ENCODE data around the gene ARHGEF17.

The ARHGEF17 gene

GRCh38 chr11:73382183-73382582 lies 74.1 kb downstream of the ARHGEF17 start:
- Mint-ChIP-seq H3K27me3 (ENCODE audit: low read depth) (no peaks in the 10 kb centered on the region), H3K36me3 (ENCODE audit: low read depth) (peaks cover 2% of the 10 kb centered on the region), H3K9me3 (no peaks in the 10 kb centered on the region), H3K4me1 (ENCODE audit: low read depth) (peaks cover 61% of the 10 kb centered on the region), H3K27ac (peak overlapping the region; percentile 36), H3K4me3 (no peak overlapping the region)
- no peak for DNase-seq (ENCODE audit: low spot score)

- no peak overlapping the region for H3K27ac Mint-ChIP-seq
- no peak overlapping the region for H3K4me3 Mint-ChIP-seq
- H3K4me1 Mint-ChIP-seq (ENCODE audit: low read depth), result peaks cover 57% of the 10 kb centered on the region
- DNase-seq (ENCODE audit: low spot score), result no peak
- peaks cover 2% of the 10 kb centered on the region for H3K36me3 Mint-ChIP-seq (ENCODE audit: low read depth)
- no peaks in the 10 kb centered on the region for H3K9me3 Mint-ChIP-seq
- H3K27me3 Mint-ChIP-seq (ENCODE audit: low read depth), result no peaks in the 10 kb centered on the region
Measured at GRCh38 chr11:73382747-73383146, 74.7 kb downstream of the ARHGEF17 start.

DNA sequence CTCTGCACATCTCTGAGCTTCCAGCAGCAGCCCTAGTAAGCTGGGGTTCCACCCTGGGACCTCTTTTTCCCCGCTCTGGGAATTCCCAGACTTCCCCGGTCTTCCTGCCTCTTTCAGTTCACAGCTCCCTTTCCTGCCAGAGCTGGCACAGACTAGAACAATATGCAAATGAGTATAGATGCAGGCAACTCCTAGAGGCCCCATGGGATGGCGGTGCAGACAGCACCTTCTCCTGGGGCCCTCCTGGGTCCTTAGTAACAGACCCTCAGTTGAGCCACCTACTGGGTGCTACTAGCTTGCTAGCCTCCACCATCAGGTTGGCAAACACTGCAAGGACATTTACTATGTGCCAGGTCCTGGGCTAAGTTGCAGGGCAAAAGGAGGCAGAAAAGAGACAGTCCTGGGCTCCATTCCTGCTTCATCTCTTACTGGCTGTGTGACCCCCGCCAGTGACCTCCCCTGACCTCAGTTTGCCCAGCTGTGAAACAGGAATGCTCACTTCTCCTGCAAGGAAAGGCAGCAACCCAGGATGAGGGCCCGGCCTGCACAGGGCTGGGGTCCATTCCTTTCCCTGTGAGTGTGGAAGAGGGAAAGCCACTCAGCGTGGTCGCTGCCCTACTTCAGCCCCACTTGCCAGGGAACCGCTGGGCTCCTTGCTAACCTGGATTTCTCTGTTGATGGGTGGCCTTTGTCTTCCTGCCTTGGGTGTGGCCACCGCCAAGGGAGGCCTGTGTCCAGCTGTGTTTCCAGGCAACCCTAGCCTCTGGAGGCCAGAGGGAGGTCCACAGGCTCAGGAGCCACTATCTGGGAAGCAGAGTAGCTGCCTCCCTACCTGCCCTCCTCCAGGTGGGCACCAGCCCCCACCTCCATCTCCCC lies 75.4 kb downstream of the ARHGEF17 start:
- no peak for DNase-seq (ENCODE audit: low spot score)
- H3K27me3 Mint-ChIP-seq (ENCODE audit: low read depth), result no peaks in the 10 kb centered on the region
- H3K4me1 Mint-ChIP-seq (ENCODE audit: low read depth), result peaks cover 56% of the 10 kb centered on the region
- no peak overlapping the region for H3K4me3 Mint-ChIP-seq
- no peaks in the 10 kb centered on the region for H3K9me3 Mint-ChIP-seq
- H3K27ac Mint-ChIP-seq, result peak overlapping the region; percentile 74
- H3K36me3 Mint-ChIP-seq (ENCODE audit: low read depth), result peaks cover 4% of the 10 kb centered on the region

GRCh38 chr11:73384125-73384441 lies 76.0 kb downstream of the ARHGEF17 start:
- Mint-ChIP-seq H3K27ac (peak overlapping the region; percentile 60), H3K9me3 (no peaks in the 10 kb centered on the region), H3K27me3 (ENCODE audit: low read depth) (no peaks in the 10 kb centered on the region), H3K36me3 (ENCODE audit: low read depth) (peaks cover 5% of the 10 kb centered on the region), H3K4me3 (peak overlapping the region; percentile 58), H3K4me1 (ENCODE audit: low read depth) (peaks cover 53% of the 10 kb centered on the region)
- DNase-seq (ENCODE audit: low spot score), result no peak

DNA sequence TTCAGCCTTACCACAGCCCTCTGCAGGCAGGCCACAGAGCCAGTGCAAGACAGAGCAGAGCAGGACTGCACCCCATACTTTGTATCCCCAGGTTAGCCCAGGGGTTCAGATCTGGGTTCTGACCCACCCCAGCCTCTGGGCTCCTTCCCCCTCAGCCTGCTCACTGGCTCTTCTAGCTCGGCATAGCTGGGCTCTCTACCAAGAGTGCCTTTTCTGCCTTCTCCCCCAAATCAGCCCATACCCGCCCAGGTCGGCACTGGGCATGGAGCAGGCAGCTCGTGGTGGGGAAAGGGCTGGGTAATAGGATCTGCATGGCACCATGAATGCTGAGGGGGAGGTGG lies 76.4 kb downstream of the ARHGEF17 start:
- no peak for DNase-seq (ENCODE audit: low spot score)
- H3K4me1 Mint-ChIP-seq (ENCODE audit: low read depth), result peaks cover 53% of the 10 kb centered on the region
- H3K27ac Mint-ChIP-seq, result peak overlapping the region; percentile 60
- H3K27me3 Mint-ChIP-seq (ENCODE audit: low read depth), result no peaks in the 10 kb centered on the region
- H3K4me3 Mint-ChIP-seq, result peak overlapping the region; percentile 58
- no peaks in the 10 kb centered on the region for H3K9me3 Mint-ChIP-seq
- peaks cover 6% of the 10 kb centered on the region for H3K36me3 Mint-ChIP-seq (ENCODE audit: low read depth)

GRCh38 chr11:73384872-73385689 lies 77.0 kb downstream of the ARHGEF17 start:
- Mint-ChIP-seq H3K4me1 (ENCODE audit: low read depth) (peaks cover 57% of the 10 kb centered on the region), H3K27me3 (ENCODE audit: low read depth) (no peaks in the 10 kb centered on the region), H3K27ac (peak overlapping the region; percentile 60), H3K36me3 (ENCODE audit: low read depth) (peaks cover 6% of the 10 kb centered on the region), H3K4me3 (peak overlapping the region; percentile 58), H3K9me3 (no peaks in the 10 kb centered on the region)
- DNase-seq (ENCODE audit: low spot score), result no peak

DNA sequence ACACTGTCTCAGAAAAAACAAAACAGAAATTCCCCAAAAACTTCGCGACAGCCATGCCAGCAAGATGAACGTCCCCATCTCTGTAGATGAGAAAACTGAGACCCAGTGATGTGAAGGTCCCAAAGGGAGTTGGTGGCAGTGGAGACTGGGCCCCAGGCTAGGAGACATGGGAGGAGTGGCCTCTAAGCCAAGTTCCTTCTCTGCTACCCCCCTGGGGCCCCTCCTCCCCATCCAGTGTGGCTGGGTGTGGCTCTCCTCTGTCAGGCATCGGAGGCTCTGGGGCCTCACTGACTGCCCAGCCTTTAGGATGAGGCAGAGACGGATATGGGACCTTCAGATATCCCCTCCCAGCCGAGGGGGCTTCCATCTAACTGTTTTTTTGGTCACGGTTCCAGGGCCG lies 77.9 kb downstream of the ARHGEF17 start:
- Mint-ChIP-seq H3K27ac (peak overlapping the region; percentile 75), H3K4me3 (peak overlapping the region; percentile 58), H3K9me3 (no peaks in the 10 kb centered on the region), H3K4me1 (ENCODE audit: low read depth) (peaks cover 57% of the 10 kb centered on the region), H3K36me3 (ENCODE audit: low read depth) (peaks cover 6% of the 10 kb centered on the region), H3K27me3 (ENCODE audit: low read depth) (no peaks in the 10 kb centered on the region)
- DNase-seq (ENCODE audit: low spot score), result no peak

DNA sequence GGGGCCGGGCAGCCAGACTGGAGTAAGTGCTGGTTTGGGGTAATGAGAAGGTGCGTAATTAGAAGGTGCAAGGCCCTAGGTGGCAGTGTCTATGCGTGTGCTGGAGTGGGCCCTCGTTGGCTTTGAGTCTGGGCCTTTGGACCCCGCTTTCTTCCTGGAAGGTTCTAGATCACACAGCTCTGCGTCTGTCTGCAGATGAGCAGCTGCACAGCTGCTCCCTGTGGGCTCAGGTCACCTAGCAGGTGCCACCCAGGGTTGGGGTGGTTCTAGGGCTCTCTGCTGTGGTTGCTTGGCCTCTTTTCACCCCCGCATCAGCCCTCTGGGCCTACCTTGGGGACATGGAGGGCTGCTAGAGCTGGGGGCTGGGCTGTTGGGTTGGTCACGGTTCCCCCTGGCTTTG lies 78.5 kb downstream of the ARHGEF17 start:
- Mint-ChIP-seq H3K36me3 (ENCODE audit: low read depth) (peaks cover 6% of the 10 kb centered on the region), H3K27me3 (ENCODE audit: low read depth) (no peaks in the 10 kb centered on the region), H3K27ac (peak overlapping the region; percentile 75), H3K4me1 (ENCODE audit: low read depth) (peaks cover 54% of the 10 kb centered on the region), H3K4me3 (no peak overlapping the region), H3K9me3 (no peaks in the 10 kb centered on the region)
- DNase-seq (ENCODE audit: low spot score), result no peak

- no peak for DNase-seq (ENCODE audit: low spot score)
- peak overlapping the region; percentile 77 for H3K27ac Mint-ChIP-seq
- H3K27me3 Mint-ChIP-seq (ENCODE audit: low read depth), result no peaks in the 10 kb centered on the region
- H3K4me3 Mint-ChIP-seq, result no peak overlapping the region
- peaks cover 6% of the 10 kb centered on the region for H3K36me3 Mint-ChIP-seq (ENCODE audit: low read depth)
- no peaks in the 10 kb centered on the region for H3K9me3 Mint-ChIP-seq
- peaks cover 46% of the 10 kb centered on the region for H3K4me1 Mint-ChIP-seq (ENCODE audit: low read depth)
Measured at GRCh38 chr11:73387594-73388264, 79.7 kb downstream of the ARHGEF17 start.

DNA sequence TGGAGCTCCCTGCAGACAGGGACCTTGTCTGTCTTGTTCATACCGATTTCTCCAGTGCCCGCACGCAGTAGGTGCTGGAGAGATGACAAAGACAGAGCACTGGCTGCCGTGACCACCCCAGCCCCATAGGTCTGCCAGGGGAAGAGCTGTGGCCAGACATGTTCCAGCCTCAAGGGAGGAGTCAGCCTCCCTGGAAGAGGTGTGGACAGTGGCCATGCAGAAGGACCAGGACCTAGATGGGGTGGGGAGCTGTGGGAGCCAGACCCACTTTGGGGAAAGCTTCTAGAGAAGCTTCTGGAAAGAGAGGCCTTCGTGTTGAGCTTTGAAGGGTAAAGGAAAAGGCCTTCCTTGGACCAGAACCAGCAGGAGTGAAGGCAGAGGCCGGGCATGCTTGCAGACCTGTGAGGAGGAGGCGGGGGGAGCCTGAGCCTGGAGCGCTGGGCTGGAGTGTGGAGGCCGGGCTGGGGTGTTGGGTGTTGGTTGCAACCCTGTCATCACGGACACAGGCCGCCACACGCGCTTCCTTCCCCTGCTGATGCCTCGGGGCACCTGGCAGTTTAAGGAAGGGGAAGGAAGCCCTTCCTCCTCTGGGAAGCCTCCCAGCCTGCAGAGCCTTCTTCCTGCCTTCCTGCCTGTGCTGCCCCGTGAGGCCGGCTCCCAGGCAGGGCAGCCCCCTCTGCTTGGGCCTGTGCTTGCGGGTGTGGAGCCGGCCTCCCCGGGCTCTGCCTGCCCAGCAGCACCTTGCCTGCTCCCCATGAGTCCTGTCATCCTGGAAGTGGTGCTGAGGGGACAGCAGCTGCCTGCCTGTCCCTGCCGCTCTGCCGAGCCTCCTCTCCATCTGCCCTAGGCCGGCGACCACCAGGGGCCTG lies 80.4 kb downstream of the ARHGEF17 start:
- peaks cover 6% of the 10 kb centered on the region for H3K36me3 Mint-ChIP-seq (ENCODE audit: low read depth)

DNA sequence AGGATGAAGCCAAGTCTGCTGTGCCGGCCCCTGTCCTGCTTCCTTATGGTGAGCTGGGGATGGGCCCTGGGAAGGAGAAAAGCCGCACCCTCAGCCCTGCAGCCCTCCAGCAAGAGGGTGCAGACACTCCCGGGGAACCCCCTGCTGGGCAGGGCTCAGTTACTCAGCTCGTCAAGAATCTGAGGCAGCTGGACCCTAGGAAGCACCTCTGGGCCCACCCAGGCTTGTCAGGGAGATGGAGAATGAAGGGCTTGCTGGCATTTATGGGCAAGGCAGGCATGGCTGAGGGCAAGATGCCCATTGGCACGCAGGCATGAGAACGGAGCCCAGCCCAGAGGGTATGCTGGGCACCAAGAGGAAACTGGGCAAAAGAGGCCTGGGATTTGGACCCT lies 81.1 kb downstream of the ARHGEF17 start:
- peak overlapping the region; percentile 20 for H3K27ac Mint-ChIP-seq
- peaks cover 43% of the 10 kb centered on the region for H3K4me1 Mint-ChIP-seq (ENCODE audit: low read depth)
- H3K36me3 Mint-ChIP-seq (ENCODE audit: low read depth), result peaks cover 6% of the 10 kb centered on the region
- no peak overlapping the region for H3K4me3 Mint-ChIP-seq
- no peak for DNase-seq (ENCODE audit: low spot score)
- H3K9me3 Mint-ChIP-seq, result no peaks in the 10 kb centered on the region
- no peaks in the 10 kb centered on the region for H3K27me3 Mint-ChIP-seq (ENCODE audit: low read depth)

More for the DNA sequence above, 80.4 kb downstream of the ARHGEF17 start:
- Mint-ChIP-seq H3K27ac (peak overlapping the region; percentile 77), H3K9me3 (no peaks in the 10 kb centered on the region), H3K4me3 (no peak overlapping the region), H3K4me1 (ENCODE audit: low read depth) (peaks cover 47% of the 10 kb centered on the region), H3K27me3 (ENCODE audit: low read depth) (no peaks in the 10 kb centered on the region)
- no peak for DNase-seq (ENCODE audit: low spot score)

DNA sequence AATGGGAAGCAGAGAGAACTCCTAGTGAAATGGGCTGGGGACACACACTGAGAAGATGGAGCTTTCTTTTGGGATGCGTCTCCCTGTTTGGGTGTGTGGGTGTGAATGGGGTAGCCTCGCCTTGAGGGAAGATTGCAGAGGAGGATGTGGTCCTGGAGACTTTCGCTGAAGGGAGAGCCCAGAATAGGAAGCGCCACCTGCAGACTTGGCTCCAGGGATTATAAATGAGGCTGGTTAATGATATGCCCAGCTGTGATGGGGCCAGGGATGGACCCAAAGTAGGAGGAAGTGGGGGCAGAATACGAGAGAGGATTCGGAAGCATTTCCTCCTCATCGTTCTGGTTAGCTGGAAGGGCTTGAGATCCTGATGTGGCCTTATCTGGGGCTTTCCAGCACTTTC lies 81.8 kb downstream of the ARHGEF17 start:
- no peaks in the 10 kb centered on the region for H3K9me3 Mint-ChIP-seq
- H3K27me3 Mint-ChIP-seq (ENCODE audit: low read depth), result no peaks in the 10 kb centered on the region
- no peak overlapping the region for H3K4me3 Mint-ChIP-seq
- peaks cover 35% of the 10 kb centered on the region for H3K4me1 Mint-ChIP-seq (ENCODE audit: low read depth)
- H3K36me3 Mint-ChIP-seq (ENCODE audit: low read depth), result peaks cover 6% of the 10 kb centered on the region
- no peak for DNase-seq (ENCODE audit: low spot score)
- peak overlapping the region; percentile 3 for H3K27ac Mint-ChIP-seq
